Measurements from ENCODE around the gene TMEM138. TPM values are rescaled to one million over a fixed set of nuclear protein-coding genes. Genes with fewer than 3 reads are reported as not detected.
A peak's percentile ranks its signal among the peaks of the same experiment; 100 is the strongest.

TMEM138 gene
- polyA plus RNA-seq, 3 donors = 34.5 to 64.0 (median 50.7) TPM

DNA sequence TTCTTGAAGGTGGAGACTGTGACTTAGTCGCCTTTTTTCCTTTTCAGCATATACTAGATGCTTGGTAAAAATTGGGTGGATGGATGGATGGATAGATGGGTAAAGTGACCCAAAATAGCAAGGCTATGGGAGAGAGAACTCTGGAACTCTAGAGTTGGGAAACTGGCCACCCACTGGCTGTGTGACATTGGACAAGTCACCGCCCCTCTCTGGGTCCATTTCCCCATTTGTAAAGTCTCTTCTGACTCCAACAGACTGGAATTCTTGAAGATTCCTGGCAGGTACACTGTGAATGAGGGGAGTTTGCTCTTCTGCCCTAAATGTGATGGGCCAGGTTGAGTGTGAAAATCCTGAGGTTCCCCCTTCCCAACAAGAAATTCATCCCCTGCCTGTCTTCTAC, 21.2 kb upstream of the TMEM138 start:
- Mint-ChIP-seq H3K36me3 (peaks cover 38 to 41% of the 10 kb centered on the region in 2 donors), H3K4me3 (no peak overlapping the region), H3K27me3 (ENCODE audit: low read depth in 3 of 3) (peaks cover 1 to 2% (median 2%) of the 10 kb centered on the region in 3 donors), H3K27ac (peak overlapping the region in 2 of 7 donors; percentile 48 to 63), H3K4me1 (peaks cover 6% of the 10 kb centered on the region), H3K9me3 (no peaks in the 10 kb centered on the region)
- H3K27ac ChIP-seq (ENCODE audit: low read depth in 1 of 2, low read length in 2 of 2) = no peak overlapping the region
- H4K20me1 ChIP-seq (ENCODE audit: insufficient read depth, low read length) = no peaks in the 10 kb centered on the region
- H3K4me3 ChIP-seq (replicated peaks in 1 of 3; ENCODE audit: low read depth in 2 of 3, low read length in 3 of 3) = no peak overlapping the region
- no peak for DNase-seq
- no CpG with 5 or more reads among the region's 2 CpGs for WGBS (ENCODE audit: insufficient coverage)
- no peak overlapping the region for H3K4me2 ChIP-seq (replicated peaks; ENCODE audit: extremely low read depth, low read length, poor library complexity, severe bottlenecking)
- peaks cover 2 to 3% of the 10 kb centered on the region in 2 donors for H3K4me1 ChIP-seq (ENCODE audit: control insufficient read depth in 1 of 2, insufficient read depth in 2 of 2, low read length in 2 of 2)
- H3K36me3 ChIP-seq (replicated peaks in 1 of 2; ENCODE audit: control insufficient read depth in 1 of 2, insufficient read depth in 2 of 2, low read length in 2 of 2) = peaks cover 15 to 42% of the 10 kb centered on the region in 2 donors
- TF ChIP-seq, protein P1, sequence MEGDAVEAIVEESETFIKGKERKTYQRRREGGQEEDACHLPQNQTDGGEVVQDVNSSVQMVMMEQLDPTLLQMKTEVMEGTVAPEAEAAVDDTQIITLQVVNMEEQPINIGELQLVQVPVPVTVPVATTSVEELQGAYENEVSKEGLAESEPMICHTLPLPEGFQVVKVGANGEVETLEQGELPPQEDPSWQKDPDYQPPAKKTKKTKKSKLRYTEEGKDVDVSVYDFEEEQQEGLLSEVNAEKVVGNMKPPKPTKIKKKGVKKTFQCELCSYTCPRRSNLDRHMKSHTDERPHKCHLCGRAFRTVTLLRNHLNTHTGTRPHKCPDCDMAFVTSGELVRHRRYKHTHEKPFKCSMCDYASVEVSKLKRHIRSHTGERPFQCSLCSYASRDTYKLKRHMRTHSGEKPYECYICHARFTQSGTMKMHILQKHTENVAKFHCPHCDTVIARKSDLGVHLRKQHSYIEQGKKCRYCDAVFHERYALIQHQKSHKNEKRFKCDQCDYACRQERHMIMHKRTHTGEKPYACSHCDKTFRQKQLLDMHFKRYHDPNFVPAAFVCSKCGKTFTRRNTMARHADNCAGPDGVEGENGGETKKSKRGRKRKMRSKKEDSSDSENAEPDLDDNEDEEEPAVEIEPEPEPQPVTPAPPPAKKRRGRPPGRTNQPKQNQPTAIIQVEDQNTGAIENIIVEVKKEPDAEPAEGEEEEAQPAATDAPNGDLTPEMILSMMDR (IDR thresholded peaks at IDR 0.05) = no peak
- intact Hi-C loops (cut with micrococcal nuclease) = no loop called here
- H3K79me2 ChIP-seq (ENCODE audit: insufficient read depth, low read length) = no peaks in the 10 kb centered on the region
- no peaks in the 10 kb centered on the region for H3K9me3 ChIP-seq (replicated peaks in 1 of 2; ENCODE audit: control insufficient read depth in 1 of 2, insufficient read depth in 1 of 2, low read length in 2 of 2)
- no peak overlapping the region for H3K9ac ChIP-seq (ENCODE audit: insufficient read depth, low read length, poor library complexity, severe bottlenecking)
- H3K27me3 ChIP-seq (ENCODE audit: control insufficient read depth in 2 of 2, insufficient read depth in 2 of 2, low read length in 2 of 2) = no peaks in the 10 kb centered on the region
- H2AFZ ChIP-seq (ENCODE audit: insufficient read depth, low read depth, low read length, poor library complexity, severe bottlenecking) = no peak overlapping the region

DNA sequence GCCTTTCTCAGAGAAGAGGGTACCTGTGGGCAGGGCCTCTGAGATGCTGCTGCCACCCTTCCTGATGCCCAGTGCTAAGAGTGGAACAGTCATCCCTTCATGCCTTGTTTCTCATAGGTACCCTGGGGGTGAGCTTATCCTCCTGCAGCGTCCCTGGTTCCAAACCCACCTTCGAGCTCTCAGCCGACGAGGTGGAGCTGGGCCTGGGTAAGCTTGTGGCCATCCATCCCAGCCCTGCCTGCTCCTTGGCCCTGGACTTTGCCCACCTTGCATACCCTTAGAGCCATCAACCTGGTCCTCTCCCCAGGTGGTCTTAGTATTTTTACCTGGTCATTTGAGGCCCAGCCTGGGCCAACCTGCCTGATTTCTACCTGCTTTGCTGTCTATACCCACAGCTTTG, 20.5 kb upstream of the TMEM138 start:
- Mint-ChIP-seq H3K27me3 (ENCODE audit: low read depth in 3 of 3) (peaks cover 1 to 2% (median 2%) of the 10 kb centered on the region in 3 donors), H3K4me3 (no peak overlapping the region), H3K36me3 (peaks cover 43 to 49% of the 10 kb centered on the region in 2 donors), H3K27ac (no peak overlapping the region), H3K9me3 (no peaks in the 10 kb centered on the region), H3K4me1 (peaks cover 8% of the 10 kb centered on the region)
- no peak for DNase-seq
- H3K4me3 ChIP-seq (replicated peaks in 1 of 3; ENCODE audit: low read depth in 2 of 3, low read length in 3 of 3) = no peak overlapping the region
- no peak overlapping the region for H3K9ac ChIP-seq (ENCODE audit: insufficient read depth, low read length, poor library complexity, severe bottlenecking)
- H3K4me2 ChIP-seq (replicated peaks; ENCODE audit: extremely low read depth, low read length, poor library complexity, severe bottlenecking) = no peak overlapping the region
- H4K20me1 ChIP-seq (ENCODE audit: insufficient read depth, low read length) = no peaks in the 10 kb centered on the region
- H3K27ac ChIP-seq (ENCODE audit: low read depth in 1 of 2, low read length in 2 of 2) = no peak overlapping the region
- H3K27me3 ChIP-seq (ENCODE audit: control insufficient read depth in 2 of 2, insufficient read depth in 2 of 2, low read length in 2 of 2) = no peaks in the 10 kb centered on the region
- TF ChIP-seq, protein P1 (IDR thresholded peaks at IDR 0.05) = no peak
- peaks cover 15 to 42% of the 10 kb centered on the region in 2 donors for H3K36me3 ChIP-seq (replicated peaks in 1 of 2; ENCODE audit: control insufficient read depth in 1 of 2, insufficient read depth in 2 of 2, low read length in 2 of 2)
- H3K79me2 ChIP-seq (ENCODE audit: insufficient read depth, low read length) = no peaks in the 10 kb centered on the region
- H2AFZ ChIP-seq (ENCODE audit: insufficient read depth, low read depth, low read length, poor library complexity, severe bottlenecking) = no peak overlapping the region
- intact Hi-C loops (cut with micrococcal nuclease) = no loop called here
- H3K4me1 ChIP-seq (ENCODE audit: control insufficient read depth in 1 of 2, insufficient read depth in 2 of 2, low read length in 2 of 2) = peaks cover 0 to 6% of the 10 kb centered on the region in 2 donors
- H3K9me3 ChIP-seq (replicated peaks in 1 of 2; ENCODE audit: control insufficient read depth in 1 of 2, insufficient read depth in 1 of 2, low read length in 2 of 2) = no peaks in the 10 kb centered on the region
- WGBS (ENCODE audit: insufficient coverage) = 95% methylated on average over 4 of the region's 4 CpGs
